B cell (primary cell): Measurements from ENCODE around the gene CACNA2D3. TPM values are rescaled to one million over a fixed set of nuclear protein-coding genes. Genes with fewer than 3 reads are reported as not detected.

Source experiments
- ATAC-seq: fragments of 200-7000 bp; cut with Tn5 transposase; one replicate; pipeline ENCODE4 v1.10.0; 2021; ENCODE audit warnings: low read depth, mild to moderate bottlenecking, moderate number of reproducible peaks, moderate library complexity
- CTCF ChIA-PET: fragments of 350-600 bp; sonication (Branson Sonifier 250); formaldehyde crosslinking; loops from one replicate; lab custom pipeline; 2021; ENCODE audit warnings: antibody characterized with exemption, inconsistent platforms; lab: Charles Lee
- POLR2A ChIA-PET: fragments of 350-600 bp; sonication (Branson Sonifier 250); formaldehyde crosslinking; loops from one replicate; lab custom pipeline; 2021; ENCODE audit warnings: antibody characterized with exemption; lab: Charles Lee
- DNase-seq: peaks from one replicate; pipeline ENCODE4 v3.0.0; 2013
- H2AFZ ChIP-seq: 2 replicates; pipeline ENCODE4 v1.6.1; 2012; ENCODE audit warnings: mild to moderate bottlenecking, low read depth, low read length; ENCODE audit not compliant: insufficient read depth, poor library complexity, severe bottlenecking
- H3K27ac ChIP-seq, 2 donors: 1 replicate in 1 of 2; 2 replicates in 1 of 2; pipeline ENCODE4 v1.5.1; 2012 to 2013; ENCODE audit warnings: low read length in 2 of 2, mild to moderate bottlenecking in 2 of 2, moderate library complexity in 1 of 2
- H3K27me3 ChIP-seq, 4 experiments: fragments of 200-600 bp in 1 of 4; sonication (generic) in 1 of 4; replicated peaks in 1 of 4; 1 replicate in 2 of 4; 2 replicates in 2 of 4; pipeline versions ENCODE4 v1.6.1 to v1.7.0; 2013 to 2016; ENCODE audit warnings: low read length in 3 of 4, mild to moderate bottlenecking in 2 of 4, mixed read lengths in 1 of 4, moderate library complexity in 1 of 4; ENCODE audit not compliant: insufficient read depth in 4 of 4, control insufficient read depth in 3 of 4; ENCODE audit errors: control extremely low read depth in 1 of 4
- H3K36me3 ChIP-seq, 2 experiments: replicated peaks in 1 of 2; 1 replicate in 1 of 2; 2 replicates in 1 of 2; pipeline versions ENCODE4 v1.6.1 to v1.7.1; 2013; ENCODE audit warnings: low read length in 1 of 2; ENCODE audit not compliant: insufficient read depth in 2 of 2, control insufficient read depth in 1 of 2; ENCODE audit errors: control extremely low read depth in 1 of 2, extremely low read depth in 1 of 2
- H3K4me1 ChIP-seq, 2 donors: fragments of 200-600 bp in 1 of 2; sonication (generic) in 1 of 2; 1 replicate in 1 of 2; 2 replicates in 1 of 2; pipeline versions ENCODE4 v1.5.1 to v1.6.1; 2013 to 2017; ENCODE audit warnings: low read length in 2 of 2; ENCODE audit not compliant: control insufficient read depth in 2 of 2, insufficient read depth in 2 of 2
- H3K4me2 ChIP-seq: replicated peaks from 2 replicates; pipeline ENCODE3; 2012; ENCODE audit warnings: mild to moderate bottlenecking, low read depth, low read length; ENCODE audit not compliant: poor library complexity, severe bottlenecking
- H3K4me3 ChIP-seq, 5 experiments: fragments of 200-600 bp in 1 of 5; sonication (generic) in 1 of 5; 1 replicate in 3 of 5; 2 replicates in 2 of 5; pipeline versions ENCODE4 v1.5.1 to v1.7.0; 2011 to 2016; ENCODE audit warnings: low read length in 4 of 5, mild to moderate bottlenecking in 4 of 5, low read depth in 2 of 5, control low read depth in 1 of 5, moderate library complexity in 1 of 5; ENCODE audit not compliant: insufficient read depth in 1 of 5; ENCODE audit errors: control extremely low read depth in 1 of 5, extremely low read depth in 1 of 5
- H3K79me2 ChIP-seq: fragments of 200-600 bp; sonication (generic); one replicate; pipeline ENCODE4 v1.6.0; 2016; ENCODE audit warnings: low read length; ENCODE audit not compliant: control insufficient read depth, insufficient read depth
- H3K9ac ChIP-seq: fragments of 200-600 bp; sonication (generic); 2 replicates; pipeline ENCODE4 v1.6.1; 2017; ENCODE audit warnings: mild to moderate bottlenecking, low read length, moderate library complexity
- H3K9me3 ChIP-seq, 3 donors: one replicate each; pipeline versions ENCODE4 v1.6.1 to v1.7.1; 2013; ENCODE audit warnings: low read length in 2 of 3; ENCODE audit not compliant: control insufficient read depth in 2 of 3, insufficient read depth in 1 of 3; ENCODE audit errors: control extremely low read depth in 1 of 3
- H4K20me1 ChIP-seq: 2 replicates; pipeline ENCODE4 v1.6.0; 2012; ENCODE audit warnings: mild to moderate bottlenecking, low read length; ENCODE audit not compliant: insufficient read depth, control insufficient read depth, poor library complexity, severe bottlenecking
- H3K27ac Mint-ChIP-seq: one replicate; pipeline ENCODE4 v1.8.0; 2021; ENCODE audit warnings: mixed read lengths
- H3K27me3 Mint-ChIP-seq: one replicate; pipeline ENCODE4 v1.8.0; 2021; ENCODE audit warnings: mixed read lengths
- H3K4me1 Mint-ChIP-seq: one replicate; pipeline ENCODE4 v1.8.0; 2021; ENCODE audit warnings: mixed read lengths
- H3K4me3 Mint-ChIP-seq: one replicate; pipeline ENCODE4 v1.8.0; 2021; ENCODE audit warnings: mixed read lengths
- H3K9me3 Mint-ChIP-seq: one replicate; pipeline ENCODE4 v1.8.0; 2022; ENCODE audit warnings: mixed read lengths; ENCODE audit not compliant: insufficient read depth
- CTCF ChIP-seq: fragments of 200-600 bp; IDR thresholded peaks from one replicate; pipeline ENCODE4 v1.8.0; 2022; ENCODE audit warnings: antibody characterized with exemption, mild to moderate bottlenecking
- EZH2 ChIP-seq: IDR thresholded peaks from 2 replicates; pipeline ENCODE4 v1.6.1; 2012; ENCODE audit warnings: borderline replicate concordance, low read depth, mild to moderate bottlenecking, moderate library complexity, low read length; ENCODE audit not compliant: insufficient read depth, poor library complexity, severe bottlenecking
- WGBS: methylation state at CpG from one replicate; pipeline ENCODE4 v1.1.5; 2013; ENCODE audit warnings: missing lambda C conversion rate; ENCODE audit not compliant: insufficient coverage; 5-methylcytosine and 5-hydroxymethylcytosine counted together
- intact Hi-C: fragments of 100-400 bp; cut with micrococcal nuclease; formaldehyde crosslinking; loops from one replicate; pipeline ENCODE4 v1.10.0; 2022
- polyA plus RNA-seq: library from polyadenylated mRNA; depleted of rRNA; stranded (reverse); fragments of >200 nt; gene quantifications from 2 replicates; pipeline ENCODE4 v1.2.3, GENCODE V29; 2012
- total RNA-seq, 2 donors: library from RNA; stranded (reverse); fragments of 120-200 nt in 1 of 2; gene quantifications; 1 replicate in 1 of 2; 2 replicates in 1 of 2; pipeline versions ENCODE4 v1.2.3 to v1.2.4, GENCODE V29; 2013 to 2022

The CACNA2D3 gene
- total and polyA plus RNA-seq, 2 donors (not counting 1 experiment from before 2014, with no cell fraction given), result not detected

- no peaks in the 10 kb centered on the region for H3K4me1 Mint-ChIP-seq
- TF ChIP-seq EZH2 (no peak), CTCF (no peak)
- POLR2A ChIA-PET, result no interaction called here
Measured at GRCh38 chr3:54826251-54826691, 703.9 kb downstream of the CACNA2D3 start.

GRCh38 chr3:54827056-54827687, 704.8 kb downstream of the CACNA2D3 start:
- no peak overlapping the region for H3K4me3 ChIP-seq
- 68% methylated on average over 6 of the region's 9 CpGs for WGBS
- no peaks in the 10 kb centered on the region for H3K9me3 Mint-ChIP-seq
- ATAC-seq (no peak), DNase-seq (no peak)
- H2AFZ ChIP-seq, result no peak overlapping the region
- H3K27ac ChIP-seq, result no peak overlapping the region
- H3K9ac ChIP-seq, result no peak overlapping the region
- CTCF ChIA-PET, result no interaction called here
- POLR2A ChIA-PET, result no interaction called here
- H3K36me3 ChIP-seq, result no peaks in the 10 kb centered on the region
- H3K4me2 ChIP-seq, result no peak overlapping the region
- no peaks in the 10 kb centered on the region for H3K27me3 Mint-ChIP-seq
- H3K4me1 ChIP-seq, result no peaks in the 10 kb centered on the region
- H3K9me3 ChIP-seq, result peaks cover 0 to 13% (median 9%) of the 10 kb centered on the region in 3 donors
- TF ChIP-seq EZH2 (no peak), CTCF (no peak)
- H3K4me1 Mint-ChIP-seq, result no peaks in the 10 kb centered on the region
- intact Hi-C loops, result no loop called here
- no peak overlapping the region for H3K4me3 Mint-ChIP-seq
- H3K79me2 ChIP-seq, result no peaks in the 10 kb centered on the region
- H4K20me1 ChIP-seq, result no peaks in the 10 kb centered on the region
- no peaks in the 10 kb centered on the region for H3K27me3 ChIP-seq
- H3K27ac Mint-ChIP-seq, result no peak overlapping the region

More at GRCh38 chr3:54826251-54826691, 703.9 kb downstream of the CACNA2D3 start:
- no peak for DNase-seq
- no peaks in the 10 kb centered on the region for H3K27me3 ChIP-seq
- no peak overlapping the region for H3K4me2 ChIP-seq
- H4K20me1 ChIP-seq, result no peaks in the 10 kb centered on the region
- peaks cover 0 to 12% (median 9%) of the 10 kb centered on the region in 3 donors for H3K9me3 ChIP-seq
- H3K27ac ChIP-seq, result no peak overlapping the region
- Mint-ChIP-seq H3K9me3 (no peaks in the 10 kb centered on the region), H3K27me3 (no peaks in the 10 kb centered on the region), H3K27ac (no peak overlapping the region), H3K4me3 (no peak overlapping the region)
- 92% methylated on average over 3 of the region's 3 CpGs for WGBS
- H3K4me3 ChIP-seq, result no peak overlapping the region
- intact Hi-C loops, result no loop called here
- CTCF ChIA-PET, result no interaction called here
- H3K79me2 ChIP-seq, result no peaks in the 10 kb centered on the region
- H3K9ac ChIP-seq, result no peak overlapping the region
- no peaks in the 10 kb centered on the region for H3K4me1 ChIP-seq
- H3K36me3 ChIP-seq, result no peaks in the 10 kb centered on the region
- ATAC-seq, result no peak
- no peak overlapping the region for H2AFZ ChIP-seq
